HL-60/S4 treated with retinoic acid at 250 ng/mL for 4 days and 3 days (cell line): Measurements from ENCODE around the gene TMC1.

Source experiments
- in situ Hi-C: fragments of 300-500 bp; cut with MboI; formaldehyde crosslinking; loops from 2 replicates; pipeline ENCODE4 v1.7.0; 2022; ENCODE audit warnings: low sequenced_read_pairs

TMC1 gene

GRCh38 chr9:72661401-72662135 is 140.2 kb downstream of the TMC1 start:
- in situ Hi-C loops: no loop called here

- in situ Hi-C loops: no loop called here
Observed at GRCh38 chr9:72665421-72665820, 144.0 kb downstream of the TMC1 start.

- in situ Hi-C loops: no loop called here
Observed at GRCh38 chr9:72667181-72667580, 145.8 kb downstream of the TMC1 start.

GRCh38 chr9:72674961-72675360 is 153.6 kb downstream of the TMC1 start:
- in situ Hi-C loops: no loop called here

GRCh38 chr9:72675586-72675985 is 154.2 kb downstream of the TMC1 start:
- in situ Hi-C loops: no loop called here

GRCh38 chr9:72680593-72681282 is 159.3 kb downstream of the TMC1 start:
- in situ Hi-C loops: no loop called here

GRCh38 chr9:72681283-72681630 is 159.8 kb downstream of the TMC1 start:
- in situ Hi-C loops: no loop called here

GRCh38 chr9:72684615-72685014 is 163.2 kb downstream of the TMC1 start:
- in situ Hi-C loops: no loop called here

GRCh38 chr9:72685911-72686310 is 164.5 kb downstream of the TMC1 start:
- in situ Hi-C loops: no loop called here

GRCh38 chr9:72687331-72687730 is 165.9 kb downstream of the TMC1 start:
- in situ Hi-C loops: no loop called here

- in situ Hi-C loops: no loop called here
Observed at GRCh38 chr9:72691671-72692070, 170.3 kb downstream of the TMC1 start.

GRCh38 chr9:72695365-72695764 is 174.0 kb downstream of the TMC1 start:
- in situ Hi-C loops: no loop called here

GRCh38 chr9:72696511-72696910 is 175.1 kb downstream of the TMC1 start:
- in situ Hi-C loops: no loop called here

- in situ Hi-C loops: no loop called here
Observed at GRCh38 chr9:72701510-72701909, 180.1 kb downstream of the TMC1 start.

GRCh38 chr9:72703574-72703973 is 182.2 kb downstream of the TMC1 start:
- in situ Hi-C loops: no loop called here

GRCh38 chr9:72704688-72705375 is 183.4 kb downstream of the TMC1 start:
- in situ Hi-C loops: no loop called here

- in situ Hi-C loops: no loop called here
Observed at GRCh38 chr9:72718503-72718902, 197.1 kb downstream of the TMC1 start.

GRCh38 chr9:72721067-72721466 is 199.7 kb downstream of the TMC1 start:
- in situ Hi-C loops: no loop called here

GRCh38 chr9:72726947-72727346 is 205.5 kb downstream of the TMC1 start:
- in situ Hi-C loops: no loop called here

GRCh38 chr9:72728031-72728770 is 206.8 kb downstream of the TMC1 start:
- in situ Hi-C loops: no loop called here

GRCh38 chr9:72733895-72734294 is 212.5 kb downstream of the TMC1 start:
- in situ Hi-C loops: no loop called here
